H1 (cell line): ENCODE results near the gene USH2A. TPM values are rescaled to one million over a fixed set of nuclear protein-coding genes. Genes with fewer than 3 reads are reported as not detected.

ENCODE experiments used
- CTCF ChIA-PET: fragments of 300-600 bp; sonication (Branson Sonifier 250); formaldehyde crosslinking; loops from one replicate; lab custom pipeline; 2021; ENCODE audit not compliant: partially characterized antibody; lab: Charles Lee
- POLR2A ChIA-PET: fragments of 300-600 bp; sonication (Branson Sonifier 250); formaldehyde crosslinking; loops from one replicate; lab custom pipeline; 2021; ENCODE audit warnings: inconsistent platforms; ENCODE audit not compliant: partially characterized antibody; lab: Charles Lee
- DNase-seq, 2 experiments: peaks; one replicate each; pipeline versions ENCODE4 v3.0.0 to v3.0.0-alpha.2; 2010 to 2022; ENCODE audit warnings: low spot score in 2 of 2, low read depth in 1 of 2, mixed read lengths in 1 of 2
- FAIRE-seq: peaks from 2 replicates; lab custom pipeline; 2011; peaks lifted over from hg19 to GRCh38; lab: Jason Lieb, UNC
- H2AFZ ChIP-seq: 2 replicates; pipeline ENCODE4 v1.8.1; 2012; ENCODE audit warnings: low read length, inconsistent platforms
- H2AK5ac ChIP-seq: 2 replicates; pipeline ENCODE4 v1.6.1; 2013; ENCODE audit warnings: low read depth, low read length
- H2BK120ac ChIP-seq: replicated peaks from 2 replicates; pipeline ENCODE3; 2013; ENCODE audit warnings: low read depth, low read length, inconsistent platforms
- H2BK12ac ChIP-seq: 2 replicates; pipeline ENCODE4 v1.6.1; 2013; ENCODE audit warnings: low read depth, low read length
- H2BK15ac ChIP-seq: 2 replicates; pipeline ENCODE4 v1.6.1; 2013; ENCODE audit warnings: low read length
- H2BK20ac ChIP-seq: 2 replicates; pipeline ENCODE4 v1.6.1; 2013; ENCODE audit warnings: low read length
- H2BK5ac ChIP-seq: 2 replicates; pipeline ENCODE4 v1.6.1; 2013; ENCODE audit warnings: low read depth, low read length
- H3K14ac ChIP-seq: 2 replicates; pipeline ENCODE4 v1.6.1; 2013; ENCODE audit warnings: inconsistent platforms; ENCODE audit not compliant: insufficient read length
- H3K18ac ChIP-seq: 2 replicates; pipeline ENCODE4 v1.6.1; 2013; ENCODE audit warnings: low read length; ENCODE audit errors: extremely low read depth
- H3K23ac ChIP-seq: 2 replicates; pipeline ENCODE4 v1.6.1; 2013; ENCODE audit warnings: inconsistent platforms; ENCODE audit not compliant: insufficient read length
- H3K23me2 ChIP-seq: 2 replicates; pipeline ENCODE4 v1.6.1; 2013; ENCODE audit warnings: low read depth, low read length
- H3K27ac ChIP-seq: 2 replicates; pipeline ENCODE4 v1.6.1; 2011; ENCODE audit warnings: low read depth, low read length, inconsistent platforms
- H3K27me3 ChIP-seq, 4 experiments: replicated peaks in 1 of 4; 1 replicate in 1 of 4; 2 replicates in 3 of 4; pipeline versions ENCODE4 v1.6.1 to v1.8.1; 2011 to 2013; ENCODE audit warnings: low read length in 3 of 4, mild to moderate bottlenecking in 3 of 4, inconsistent platforms in 2 of 4, mixed read lengths in 2 of 4, moderate library complexity in 1 of 4; ENCODE audit not compliant: control insufficient read depth in 3 of 4, insufficient read depth in 3 of 4; ENCODE audit errors: extremely low read depth in 1 of 4
- H3K36me3 ChIP-seq, 4 experiments: 2 replicates each; pipeline versions ENCODE4 v1.6.1 to v1.8.1; 2011 to 2013; ENCODE audit warnings: mild to moderate bottlenecking in 4 of 4, low read length in 3 of 4, moderate library complexity in 2 of 4, control low read depth in 1 of 4, inconsistent platforms in 1 of 4; ENCODE audit not compliant: insufficient read depth in 4 of 4, control insufficient read depth in 2 of 4
- H3K4ac ChIP-seq: replicated peaks from 2 replicates; pipeline ENCODE3; 2013; ENCODE audit warnings: low read length, low read depth, mixed read lengths, inconsistent platforms; ENCODE audit not compliant: insufficient read length
- H3K4me1 ChIP-seq, 4 experiments: replicated peaks in 1 of 4; 1 replicate in 1 of 4; 2 replicates in 3 of 4; pipeline versions ENCODE4 v1.6.1 to v1.8.1; 2011 to 2013; ENCODE audit warnings: low read length in 3 of 4, inconsistent platforms in 2 of 4, mixed read lengths in 1 of 4; ENCODE audit not compliant: insufficient read depth in 4 of 4, control insufficient read depth in 3 of 4
- H3K4me2 ChIP-seq, 2 experiments: 2 replicates each; pipeline versions ENCODE4 v1.6.1 to v1.8.1; 2011 to 2013; ENCODE audit warnings: low read depth in 2 of 2, low read length in 2 of 2, control low read depth in 1 of 2, inconsistent platforms in 1 of 2, mild to moderate bottlenecking in 1 of 2; ENCODE audit not compliant: insufficient read depth in 1 of 2
- H3K4me3 ChIP-seq, 4 experiments: fragments of 200-600, 300-600 bp in 1 of 4; sonication (generic), shearing (Covaris generic), sonication (Bioruptor Twin) in 1 of 4; 2 replicates each; pipeline versions ENCODE4 v1.5.1 to v1.8.1; 2011 to 2016; ENCODE audit warnings: low read length in 4 of 4, low read depth in 3 of 4, control low read depth in 2 of 4, inconsistent platforms in 2 of 4, mild to moderate bottlenecking in 2 of 4, mixed read lengths in 1 of 4, moderate library complexity in 1 of 4; ENCODE audit not compliant: insufficient read depth in 2 of 4; ENCODE audit errors: extremely low read depth in 1 of 4
- H3K56ac ChIP-seq: replicated peaks from 2 replicates; pipeline ENCODE3; 2013; ENCODE audit warnings: low read depth, mild to moderate bottlenecking, mixed read lengths, low read length, inconsistent platforms; ENCODE audit not compliant: insufficient read length
- H3K79me1 ChIP-seq: 2 replicates; pipeline ENCODE4 v1.6.1; 2013; ENCODE audit warnings: low read depth, low read length, control low read depth
- H3K79me2 ChIP-seq, 2 experiments: 2 replicates each; pipeline versions ENCODE4 v1.6.1 to v1.8.1; 2012 to 2013; ENCODE audit warnings: low read length in 2 of 2, mild to moderate bottlenecking in 2 of 2, inconsistent platforms in 1 of 2; ENCODE audit not compliant: insufficient read depth in 2 of 2, control insufficient read depth in 1 of 2
- H3K9ac ChIP-seq, 4 experiments: replicated peaks in 1 of 4; 1 replicate in 1 of 4; 2 replicates in 3 of 4; pipeline versions ENCODE4 v1.6.1 to v1.8.1; 2011 to 2013; ENCODE audit warnings: low read depth in 3 of 4, low read length in 3 of 4, control low read depth in 2 of 4, mild to moderate bottlenecking in 2 of 4, moderate library complexity in 2 of 4, inconsistent platforms in 1 of 4; ENCODE audit errors: extremely low read depth in 1 of 4
- H3K9me3 ChIP-seq, 2 experiments: 2 replicates each; pipeline versions ENCODE4 v1.6.1 to v1.8.1; 2012 to 2013; ENCODE audit warnings: mild to moderate bottlenecking in 2 of 2, moderate library complexity in 2 of 2, control low read depth in 1 of 2, inconsistent platforms in 1 of 2, low read depth in 1 of 2, low read length in 1 of 2, mixed read lengths in 1 of 2; ENCODE audit not compliant: insufficient read depth in 2 of 2
- H4K20me1 ChIP-seq, 2 experiments: replicated peaks in 1 of 2; 2 replicates each; pipeline versions ENCODE3 to v1.8.1; 2011 to 2013; ENCODE audit warnings: inconsistent platforms in 2 of 2, low read length in 2 of 2, mild to moderate bottlenecking in 1 of 2; ENCODE audit not compliant: insufficient read depth in 2 of 2, control insufficient read depth in 1 of 2
- H4K5ac ChIP-seq: 2 replicates; pipeline ENCODE4 v1.6.1; 2013; ENCODE audit warnings: low read length, low read depth, mixed read lengths, inconsistent platforms; ENCODE audit not compliant: insufficient read length
- H4K8ac ChIP-seq: 2 replicates; pipeline ENCODE4 v1.8.0; 2013; ENCODE audit warnings: mild to moderate bottlenecking, moderate library complexity, low read length, inconsistent platforms; ENCODE audit not compliant: insufficient read depth; ENCODE audit errors: extremely low read depth
- H4K91ac ChIP-seq: replicated peaks from 2 replicates; pipeline ENCODE3; 2013; ENCODE audit warnings: low read length, mixed read lengths, inconsistent platforms; ENCODE audit not compliant: insufficient read length
- CREB1 ChIP-seq: IDR thresholded peaks from 2 replicates; pipeline ENCODE4 v1.6.1; 2012; ENCODE audit warnings: inconsistent platforms
- EZH2 ChIP-seq: fragments of 200-600 bp; sonication (generic); IDR thresholded peaks from 2 replicates; pipeline ENCODE4 v1.7.1; 2012; ENCODE audit warnings: low read depth, mild to moderate bottlenecking, moderate library complexity, low read length, inconsistent platforms; ENCODE audit not compliant: severe bottlenecking
- KDM1A ChIP-seq: fragments of 200-600, 300-600 bp; sonication (generic); IDR thresholded peaks from 2 replicates; pipeline ENCODE4 v1.7.1; 2016; ENCODE audit warnings: mild to moderate bottlenecking, low read length, borderline replicate concordance
- POLR2AphosphoS5 ChIP-seq: IDR thresholded peaks from 2 replicates; pipeline ENCODE4 v1.6.1; 2011; ENCODE audit warnings: low read depth, low read length
- SP2 ChIP-seq: IDR thresholded peaks from 2 replicates; pipeline ENCODE4 v1.6.1; 2012; ENCODE audit warnings: mild to moderate bottlenecking, low read length, inconsistent platforms
- SP4 ChIP-seq: IDR thresholded peaks from 2 replicates; pipeline ENCODE4 v1.6.1; 2012; ENCODE audit warnings: low read length, inconsistent platforms
- SRF ChIP-seq: IDR thresholded peaks from 2 replicates; pipeline ENCODE4 v1.6.1; 2011; ENCODE audit warnings: mild to moderate bottlenecking, low read depth, low read length, moderate library complexity
- TBP ChIP-seq: IDR thresholded peaks from 2 replicates; pipeline ENCODE4 v1.6.1; 2011; ENCODE audit warnings: low read depth, low read length, improper control_type of control experiment
- TEAD4 ChIP-seq: IDR thresholded peaks from 2 replicates; pipeline ENCODE4 v1.6.1; 2012; ENCODE audit warnings: low read depth, low read length, inconsistent platforms, mixed read lengths
- YY1 ChIP-seq: IDR thresholded peaks from 2 replicates; pipeline ENCODE4 v1.6.1; 2011; ENCODE audit warnings: low read depth, mild to moderate bottlenecking, low read length
- ZNF274 ChIP-seq: IDR thresholded peaks from 2 replicates; pipeline ENCODE4 v1.7.0; 2012; ENCODE audit warnings: low read length, borderline replicate concordance; ENCODE audit errors: extremely low read depth
- WGBS, 2 experiments: shearing (Covaris generic) in 1 of 2; methylation state at CpG; one replicate each; pipeline versions ENCODE4 v1.1.6 to v1.1.7; 2013 to 2015; ENCODE audit warnings: low lambda C conversion rate in 2 of 2, mixed read lengths in 2 of 2, inconsistent platforms in 1 of 2, low coverage in 1 of 2, missing lambda C conversion rate in 1 of 2; ENCODE audit not compliant: insufficient replicate concordance in 2 of 2, insufficient coverage in 1 of 2, insufficient read length in 1 of 2; ENCODE audit errors: extremely low coverage in 1 of 2, missing lambda C conversion rate in 1 of 2; 5-methylcytosine and 5-hydroxymethylcytosine counted together
- polyA plus RNA-seq, 7 experiments: library from polyadenylated mRNA; depleted of rRNA in 3 of 7; stranded (reverse) in 5 of 7; unstranded in 2 of 7; fragments of >200 nt in 5 of 7; fragments of 200-250 nt in 2 of 7; gene quantifications; 1 replicate in 5 of 7; 2 replicates in 1 of 7; 4 replicates in 1 of 7; pipeline versions ENCODE4 v1.2.1 to v1.2.3, GENCODE V29; 2011 to 2013; ENCODE audit warnings: missing spikeins in 2 of 7, mixed read lengths in 2 of 7
- total RNA-seq: library from RNA; stranded (reverse); fragmentation: NEBNext Ultra II Directional; extraction: Animal tissue kit (Norgen Biotek cat#: 25700); gene quantifications from 2 replicates; pipeline ENCODE4 v1.2.1, GENCODE V29; 2021
- TF ChIP-seq, protein P1 (sequence below), 3 experiments: IDR thresholded peaks; 1 replicate in 2 of 3; 2 replicates in 1 of 3; pipeline versions ENCODE4 v1.5.1 to v1.6.1; 2011; ENCODE audit warnings: low read length in 3 of 3, mild to moderate bottlenecking in 3 of 3, inconsistent platforms in 2 of 3, low read depth in 1 of 3, moderate library complexity in 1 of 3; ENCODE audit not compliant: insufficient read depth in 1 of 3; ENCODE audit errors: control extremely low read depth in 1 of 3

USH2A gene
- total and polyA plus RNA-seq, 2 of the 8 experiments (the other 6 are each of a cell fraction or from before 2014, with no cell fraction given) = 0.02 to 0.17 TPM

DNA sequence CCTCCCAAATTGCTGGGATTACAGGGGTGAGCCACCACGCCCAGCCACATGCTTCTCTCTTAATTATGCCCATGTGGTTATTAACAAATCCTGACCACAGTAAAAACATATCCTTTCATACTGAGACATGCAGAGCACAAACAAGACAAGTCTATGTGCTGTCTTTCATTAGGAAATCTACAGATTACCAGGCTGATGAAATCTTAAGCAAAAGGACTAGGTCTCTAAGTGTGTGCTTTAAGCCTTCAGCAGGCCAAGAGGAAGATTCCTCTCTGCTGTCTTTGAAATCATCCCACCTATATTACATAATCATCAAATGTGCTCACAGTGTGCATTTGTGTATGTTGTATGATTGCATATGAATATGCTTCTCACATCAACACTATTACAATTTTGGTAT is 436.8 kb downstream of the USH2A start:
- Histone ChIP-seq H2BK20ac (no peak overlapping the region), H3K23ac (no peak overlapping the region), H2AFZ (no peak overlapping the region), H3K56ac (no peak overlapping the region), H3K9me3 (no peaks in the 10 kb centered on the region), H3K27ac (no peak overlapping the region), H2BK5ac (no peak overlapping the region), H4K5ac (no peak overlapping the region), H3K4me2 (no peak overlapping the region), H4K20me1 (no peaks in the 10 kb centered on the region), H3K23me2 (no peaks in the 10 kb centered on the region), H3K4me1 (no peaks in the 10 kb centered on the region), H3K79me1 (no peaks in the 10 kb centered on the region), H3K36me3 (no peaks in the 10 kb centered on the region), H3K79me2 (no peaks in the 10 kb centered on the region), H2AK5ac (no peak overlapping the region), H2BK15ac (no peak overlapping the region), H3K14ac (no peak overlapping the region), H2BK12ac (no peak overlapping the region), H3K4me3 (no peak overlapping the region), H4K8ac (no peak overlapping the region), H3K4ac (no peak overlapping the region), H4K91ac (no peak overlapping the region), H3K27me3 (no peaks in the 10 kb centered on the region), H3K18ac (no peak overlapping the region), H3K9ac (no peak overlapping the region), H2BK120ac (no peak overlapping the region)
- no peak for FAIRE-seq
- no peak for DNase-seq
- CTCF ChIA-PET = interaction anchor here (0.8 to 1.1 kb wide), 2 partner anchors 14 to 161 kb away, joined by 3 to 4 read pairs; no protein-coding TSS in a partner anchor
- POLR2A ChIA-PET = no interaction called here
- WGBS, 2 experiments = 91% methylated on average over 1 of the region's 1 CpG; no CpG with 5 or more reads in 1 of the 2 experiments
- TF ChIP-seq EZH2 (no peak), YY1 (no peak), SRF (no peak), TBP (no peak), SP2 (no peak), CREB1 (no peak), ZNF274 (no peak), TEAD4 (no peak), SP4 (no peak), KDM1A (no peak), POLR2AphosphoS5 (no peak)
- TF ChIP-seq, protein P1, sequence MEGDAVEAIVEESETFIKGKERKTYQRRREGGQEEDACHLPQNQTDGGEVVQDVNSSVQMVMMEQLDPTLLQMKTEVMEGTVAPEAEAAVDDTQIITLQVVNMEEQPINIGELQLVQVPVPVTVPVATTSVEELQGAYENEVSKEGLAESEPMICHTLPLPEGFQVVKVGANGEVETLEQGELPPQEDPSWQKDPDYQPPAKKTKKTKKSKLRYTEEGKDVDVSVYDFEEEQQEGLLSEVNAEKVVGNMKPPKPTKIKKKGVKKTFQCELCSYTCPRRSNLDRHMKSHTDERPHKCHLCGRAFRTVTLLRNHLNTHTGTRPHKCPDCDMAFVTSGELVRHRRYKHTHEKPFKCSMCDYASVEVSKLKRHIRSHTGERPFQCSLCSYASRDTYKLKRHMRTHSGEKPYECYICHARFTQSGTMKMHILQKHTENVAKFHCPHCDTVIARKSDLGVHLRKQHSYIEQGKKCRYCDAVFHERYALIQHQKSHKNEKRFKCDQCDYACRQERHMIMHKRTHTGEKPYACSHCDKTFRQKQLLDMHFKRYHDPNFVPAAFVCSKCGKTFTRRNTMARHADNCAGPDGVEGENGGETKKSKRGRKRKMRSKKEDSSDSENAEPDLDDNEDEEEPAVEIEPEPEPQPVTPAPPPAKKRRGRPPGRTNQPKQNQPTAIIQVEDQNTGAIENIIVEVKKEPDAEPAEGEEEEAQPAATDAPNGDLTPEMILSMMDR (IDR thresholded peaks at IDR 0.05; ENCODE audit: control extremely low read depth in 1 of 3, insufficient read depth in 1 of 3, low read depth in 1 of 3, low read length in 3 of 3) = no peak
